SU-DHL-6 (cell line): Measurements from ENCODE around the gene VPS50.

Source experiments
- CTCF ChIP-seq: fragments of 200-600 bp; sonication (generic); IDR thresholded peaks from one replicate; pipeline ENCODE4 v1.5.1; 2017; ENCODE audit warnings: antibody characterized with exemption, mild to moderate bottlenecking, low read length, moderate library complexity; ENCODE audit not compliant: insufficient read depth, poor library complexity, severe bottlenecking
- EZH2phosphoT487 ChIP-seq: fragments of 200-600 bp; sonication (generic), shearing (Covaris generic); conservative IDR thresholded peaks from 2 replicates; pipeline ENCODE4 v1.6.1; 2018; ENCODE audit warnings: mild to moderate bottlenecking, antibody characterized with exemption, low read length, moderate library complexity, mixed read lengths

- TF ChIP-seq CTCF (no peak), EZH2phosphoT487 (no peak)
These were observed 135.1 kb downstream of the VPS50 start for GRCh38 chr7:93367254-93367653.
